GM19452 (cell line): ENCODE results near the gene FAM13B.

Source experiments
- ATAC-seq: cut with Tn5 transposase; IDR thresholded peaks from one replicate; pipeline ENCODE4 v1.9.1; 2021; ENCODE audit not compliant: unreplicated experiment

FAM13B gene

DNA sequence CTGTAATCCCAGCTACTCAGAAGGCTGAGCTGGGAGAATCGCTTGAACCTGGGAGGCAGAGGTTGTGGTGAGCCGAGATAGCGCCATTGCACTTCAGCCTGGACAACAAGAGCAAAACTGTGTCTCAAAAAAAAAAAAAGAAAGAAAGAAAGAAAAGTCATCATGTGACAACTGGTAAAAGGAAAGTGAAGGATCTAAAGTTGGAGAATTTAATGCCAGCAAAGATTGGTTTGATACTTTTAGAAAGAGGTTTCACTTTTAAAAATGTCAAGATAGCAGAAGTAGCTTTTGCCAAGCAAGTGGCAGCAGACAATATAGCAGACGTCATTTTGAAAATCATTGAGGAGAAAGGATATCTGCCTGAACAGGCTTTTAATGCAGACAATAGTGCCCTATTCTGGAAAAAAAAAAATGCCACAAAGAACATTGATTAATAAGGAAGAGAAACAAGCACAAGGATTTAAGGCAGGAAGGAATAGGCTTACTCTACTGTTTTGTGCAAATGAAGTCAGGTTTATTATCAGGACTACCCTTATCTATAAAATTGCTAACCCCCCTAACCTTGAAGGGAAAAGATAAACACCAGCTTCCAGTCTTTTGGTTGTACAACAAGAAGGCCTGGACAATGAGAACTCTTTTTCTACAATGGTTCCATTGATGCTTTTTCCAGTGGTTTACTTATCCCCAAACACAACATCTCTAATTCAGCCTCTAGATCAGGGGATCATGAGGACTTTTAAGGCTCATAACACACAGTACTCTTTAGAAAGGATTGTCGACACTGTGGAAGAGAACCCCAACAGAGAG, 131.7 kb downstream of the FAM13B start:
- no peak for ATAC-seq

DNA sequence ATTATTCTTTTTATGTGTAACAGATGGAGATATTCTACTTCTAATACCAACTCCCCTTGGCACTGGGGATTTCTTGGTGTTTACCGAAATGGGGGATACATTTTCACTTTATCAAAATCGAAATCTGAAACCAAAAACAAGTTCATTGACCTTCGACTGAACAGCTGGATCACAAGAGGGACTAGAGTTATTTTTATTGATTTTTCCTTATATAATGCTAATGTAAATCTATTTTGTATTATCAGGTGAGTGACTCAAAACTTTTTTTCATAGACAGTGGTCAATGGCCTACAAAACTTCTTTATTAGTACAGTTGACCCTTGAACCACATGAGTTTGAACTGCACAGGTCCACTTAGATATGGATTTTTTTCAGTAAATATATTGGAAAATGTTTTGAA, 133.4 kb downstream of the FAM13B start:
- ATAC-seq: no peak

DNA sequence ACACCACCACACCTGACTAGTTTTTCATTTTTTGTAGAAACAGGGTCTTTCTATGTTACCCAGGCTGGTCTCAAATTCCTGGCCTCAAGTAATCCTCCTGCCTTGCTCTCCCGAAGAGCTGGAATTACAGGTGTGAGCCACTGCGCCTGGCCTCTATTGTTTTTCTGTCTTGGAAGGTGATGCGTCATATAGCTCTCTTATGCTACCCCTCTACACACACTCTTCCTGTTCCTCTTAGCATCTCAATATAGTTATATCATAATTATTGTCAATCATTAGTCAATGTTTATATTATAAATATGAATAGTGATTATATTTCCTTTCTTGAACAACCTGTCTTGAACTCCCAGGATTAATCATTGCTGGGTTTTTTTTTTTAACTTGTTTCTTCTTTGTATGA, 136.3 kb downstream of the FAM13B start:
- ATAC-seq: no peak

DNA sequence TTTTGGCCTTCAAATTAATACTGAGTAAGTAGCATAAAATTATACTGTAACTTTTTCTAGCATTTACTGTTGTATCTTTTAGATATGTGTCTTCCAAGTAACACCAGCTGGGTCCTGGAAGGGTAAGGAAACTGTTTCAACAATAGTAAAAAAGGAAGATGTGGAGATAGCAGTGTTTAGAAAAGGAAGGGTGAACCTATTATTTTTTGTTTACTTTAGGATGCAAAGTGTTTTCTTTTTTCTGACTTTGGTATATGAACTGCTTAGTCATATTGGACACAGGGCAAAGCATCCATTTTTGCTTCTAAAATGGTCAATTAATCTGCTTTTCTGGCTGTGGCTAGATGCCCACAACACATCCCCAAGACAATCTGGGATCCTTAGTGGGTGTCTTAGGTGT, 138.3 kb downstream of the FAM13B start:
- no peak for ATAC-seq

DNA sequence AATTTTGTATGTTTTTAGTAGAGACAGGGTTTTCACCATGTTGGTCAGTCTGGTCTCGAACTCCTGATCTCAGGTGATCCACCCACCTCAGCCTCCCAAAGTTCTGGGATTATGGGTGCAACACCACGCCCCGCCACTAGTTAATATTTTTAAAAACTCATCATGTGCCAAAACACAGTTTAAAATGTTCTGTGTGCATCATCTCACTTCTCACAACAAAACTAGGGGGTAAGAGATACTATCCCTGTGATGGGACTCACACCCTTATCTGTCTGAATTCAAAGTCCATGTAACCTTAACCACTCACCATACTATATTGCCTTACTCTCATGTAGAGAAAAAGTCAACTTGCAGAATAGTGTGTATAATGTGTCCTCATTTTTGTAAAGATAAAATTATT, 141.0 kb downstream of the FAM13B start:
- no peak for ATAC-seq

GRCh38 chr5:137890845-137891244, 142.0 kb downstream of the FAM13B start:
- no peak for ATAC-seq

GRCh38 chr5:137888863-137889759, 143.8 kb downstream of the FAM13B start, which contains the start of gene PKD2L2:
Gene PKD2L2 (plus strand): TSS chr5:137889457. CDS start chr5:137889492, 35 bp downstream.
- peak; percentile 97 for ATAC-seq

DNA sequence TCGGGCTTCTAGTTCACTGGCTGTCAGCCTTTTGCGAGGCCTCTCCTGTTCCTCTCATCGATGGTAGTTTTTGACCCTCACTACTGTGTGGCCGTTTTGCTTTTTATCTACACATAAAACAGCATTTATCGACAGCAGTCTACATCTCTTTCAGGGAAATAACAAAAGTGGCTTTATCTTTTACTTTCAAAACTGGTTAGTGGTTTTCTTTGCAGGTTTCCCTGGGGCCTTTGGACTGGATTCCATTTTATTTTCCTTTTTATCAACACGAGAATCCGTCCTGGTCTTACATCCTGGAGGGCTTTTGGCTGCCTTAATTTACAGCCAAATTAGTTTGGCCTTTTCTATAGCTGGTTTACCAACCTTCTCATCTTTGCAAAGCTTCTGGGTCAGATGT, 144.4 kb downstream of the FAM13B start:
- ATAC-seq: no peak
